Stimulated activated CD8-positive, alpha-beta memory T cell treated with anti-CD3 and anti-CD28 coated beads, Interleukin-15, amount 100 ng/mL, for 4 hours (primary cell): Measurements from ENCODE around the gene MVB12B.

Experiments used
- DNase-seq, 2 donors: peaks; one replicate each; pipeline ENCODE4 v3.0.0-alpha.2; 2020; ENCODE audit warnings: low read depth in 2 of 2

Gene MVB12B

GRCh38 chr9:126452106-126452505 is 125.5 kb downstream of the MVB12B start:
- DNase-seq: no peak

- no peak for DNase-seq
These were observed 126.7 kb downstream of the MVB12B start for GRCh38 chr9:126453156-126453963.

- DNase-seq: no peak
These were observed 127.6 kb downstream of the MVB12B start for GRCh38 chr9:126454215-126454614.

- DNase-seq: no peak
These were observed 128.2 kb downstream of the MVB12B start for GRCh38 chr9:126454795-126455194.

- DNase-seq: no peak
These were observed 130.0 kb downstream of the MVB12B start for GRCh38 chr9:126456441-126457174.

GRCh38 chr9:126457175-126457547 is 130.5 kb downstream of the MVB12B start:
- DNase-seq: no peak

- DNase-seq: no peak
These were observed 131.3 kb downstream of the MVB12B start for GRCh38 chr9:126457890-126458289.

- DNase-seq: no peak
These were observed 132.5 kb downstream of the MVB12B start for GRCh38 chr9:126459126-126459525.

- DNase-seq: no peak
These were observed 132.9 kb downstream of the MVB12B start for GRCh38 chr9:126459546-126459945.

- DNase-seq: no peak
These were observed 133.6 kb downstream of the MVB12B start for GRCh38 chr9:126459965-126460843.

- DNase-seq: no peak
These were observed 134.4 kb downstream of the MVB12B start for GRCh38 chr9:126461029-126461428.

GRCh38 chr9:126461608-126462007 is 135.0 kb downstream of the MVB12B start:
- no peak for DNase-seq

GRCh38 chr9:126462617-126463016 is 136.0 kb downstream of the MVB12B start:
- DNase-seq: no peak

GRCh38 chr9:126463426-126463825 is 136.8 kb downstream of the MVB12B start:
- DNase-seq: no peak

GRCh38 chr9:126464694-126465441 is 138.2 kb downstream of the MVB12B start:
- no peak for DNase-seq

GRCh38 chr9:126465977-126466376 is 139.3 kb downstream of the MVB12B start:
- DNase-seq: no peak

- no peak for DNase-seq
These were observed 141.7 kb downstream of the MVB12B start for GRCh38 chr9:126468141-126468825.

- no peak for DNase-seq
These were observed 143.8 kb downstream of the MVB12B start for GRCh38 chr9:126470241-126470993.

GRCh38 chr9:126471084-126471624 is 144.5 kb downstream of the MVB12B start:
- DNase-seq: peak; percentile 49 to 65
